Neural cell (in vitro differentiated cells): Measurements from ENCODE around the gene TMEM30A.

Experiments
- CTCF ChIP-seq: fragments of 450-650 bp; IDR thresholded peaks from 2 replicates; pipeline ENCODE4 v1.5.1; 2014; ENCODE audit warnings: antibody characterized with exemption, mild to moderate bottlenecking, moderate library complexity; ENCODE audit not compliant: poor library complexity, severe bottlenecking
- EP300 ChIP-seq: fragments of 450-650 bp; conservative IDR thresholded peaks from 2 replicates; pipeline ENCODE4 v1.6.1; 2014; ENCODE audit warnings: antibody characterized with exemption, mild to moderate bottlenecking, moderate library complexity; ENCODE audit not compliant: poor library complexity, severe bottlenecking
- EZH2 ChIP-seq: fragments of 200-600, 300-800 bp; shearing (Covaris generic), sonication (generic); IDR thresholded peaks from 2 replicates; pipeline ENCODE4 v1.6.1; 2014; ENCODE audit warnings: antibody characterized with exemption, low read length, borderline replicate concordance, mild to moderate bottlenecking; ENCODE audit not compliant: insufficient read depth, poor library complexity, severe bottlenecking
- MXI1 ChIP-seq: fragments of 450-650 bp; conservative IDR thresholded peaks from 2 replicates; pipeline ENCODE4 v1.6.1; 2014; ENCODE audit warnings: antibody characterized with exemption, mild to moderate bottlenecking; ENCODE audit not compliant: poor library complexity, severe bottlenecking
- POLR2AphosphoS5 ChIP-seq: IDR thresholded peaks from 2 replicates; pipeline ENCODE4 v1.6.1; 2012
- RAD21 ChIP-seq: fragments of 450-650 bp; conservative IDR thresholded peaks from 2 replicates; pipeline ENCODE4 v1.6.1; 2014; ENCODE audit warnings: antibody characterized with exemption, mild to moderate bottlenecking, moderate library complexity
- REST ChIP-seq: IDR thresholded peaks from 2 replicates; pipeline ENCODE4 v1.6.1; 2012; ENCODE audit warnings: borderline replicate concordance
- TAF1 ChIP-seq: IDR thresholded peaks from 2 replicates; pipeline ENCODE4 v1.6.1; 2012; ENCODE audit warnings: low read depth

GRCh38 chr6:75234126-75234865 is 50.3 kb downstream of the TMEM30A start:
- TF ChIP-seq REST (no peak), TAF1 (no peak), CTCF (no peak), RAD21 (no peak), EP300 (no peak), POLR2AphosphoS5 (no peak), MXI1 (no peak), EZH2 (no peak)
